Putamen (tissue), 1 donor: ENCODE measurements around the gene GXYLT2.
A peak's percentile ranks its signal among the peaks of the same experiment; 100 is the strongest.

Experiments used
- DNase-seq: peaks from one replicate; pipeline ENCODE4 v3.0.0-alpha.2; 2016; ENCODE audit warnings: low spot score

Gene GXYLT2

DNA sequence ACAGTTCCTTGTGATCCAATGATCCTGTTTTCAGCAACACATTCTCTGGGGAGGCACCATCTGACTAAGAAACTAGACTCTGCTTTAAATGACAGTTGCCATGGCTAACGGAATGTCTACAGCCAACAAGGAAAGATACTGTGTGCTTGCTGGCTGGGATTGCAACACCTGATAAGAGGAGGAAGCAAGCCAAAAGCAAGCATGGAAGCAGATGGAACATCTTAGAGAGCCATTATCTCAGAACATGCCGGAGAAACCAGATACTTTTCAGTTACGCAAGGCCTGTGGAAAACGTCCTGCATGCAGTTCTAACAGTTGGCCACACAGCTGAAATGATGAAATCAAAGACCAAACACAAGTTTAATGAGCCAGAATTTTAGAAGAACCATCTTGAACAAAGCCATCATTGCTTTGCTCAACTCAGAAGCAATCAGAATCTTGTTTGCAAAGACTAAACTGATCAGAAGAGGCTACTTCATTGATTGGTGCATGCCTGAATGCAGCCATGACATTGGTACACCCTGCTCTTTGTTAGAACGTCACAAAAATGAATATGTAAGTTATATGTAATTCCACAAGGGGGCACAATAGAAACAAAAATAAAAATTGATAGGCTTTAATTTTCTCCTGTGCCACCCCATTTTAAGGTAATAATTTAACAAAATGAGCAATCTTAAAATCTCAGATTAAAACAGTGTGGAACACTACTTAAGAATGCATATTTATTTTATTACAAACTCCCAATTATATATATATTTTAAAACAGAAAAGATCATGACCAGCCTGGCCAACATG, 50.8 kb downstream of the GXYLT2 start:
- peak; percentile 51 for DNase-seq

- DNase-seq = no peak
These were observed 53.4 kb downstream of the GXYLT2 start for GRCh38 chr3:72941245-72941644.

- DNase-seq = no peak
These were observed 54.6 kb downstream of the GXYLT2 start for GRCh38 chr3:72942427-72942826.

GRCh38 chr3:72944696-72945095, 56.9 kb downstream of the GXYLT2 start:
- no peak for DNase-seq

- DNase-seq = no peak
These were observed 60.1 kb downstream of the GXYLT2 start for GRCh38 chr3:72947715-72948490.

DNA sequence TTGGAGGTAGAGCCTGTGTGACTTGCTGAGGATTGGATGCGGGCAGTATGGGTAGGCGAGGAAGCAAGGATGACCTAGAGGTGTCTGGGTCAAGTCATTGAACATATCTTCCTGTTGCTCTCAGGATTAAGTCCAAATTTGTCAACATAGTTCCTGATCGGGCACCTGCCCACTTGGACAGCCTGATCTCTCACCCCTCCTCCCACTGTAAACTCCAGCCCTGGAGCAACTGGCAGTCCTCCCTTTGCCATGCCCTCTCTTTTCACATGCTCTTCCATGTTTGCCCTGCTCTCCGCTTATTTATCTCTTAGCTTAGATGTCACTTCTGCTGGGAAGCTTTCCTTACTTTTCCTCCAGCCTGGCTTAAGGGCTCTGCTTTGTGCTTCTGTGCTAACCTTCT, 61.2 kb downstream of the GXYLT2 start:
- DNase-seq = no peak

GRCh38 chr3:72950372-72950771, 62.5 kb downstream of the GXYLT2 start:
- DNase-seq = no peak

DNA sequence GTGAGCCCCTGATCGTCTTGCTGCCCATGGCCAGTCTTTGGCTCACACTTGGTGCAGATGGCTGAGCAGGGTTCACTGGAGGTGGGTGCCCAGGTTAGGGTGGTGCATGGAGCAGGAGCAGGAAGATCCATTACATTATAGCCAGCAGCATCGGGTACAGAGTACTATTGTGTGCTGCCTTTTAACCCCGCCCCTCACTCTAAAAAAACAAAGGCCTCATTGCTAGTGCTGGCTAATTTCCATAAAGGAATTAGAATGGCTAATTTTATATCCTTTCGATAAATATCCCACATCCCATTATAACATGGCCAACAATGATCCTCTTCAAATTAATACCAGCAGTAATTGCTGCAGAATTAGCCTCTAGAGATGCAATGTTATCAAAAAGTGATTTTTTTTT, 63.0 kb downstream of the GXYLT2 start:
- peak; percentile 73 for DNase-seq

GRCh38 chr3:72951259-72951722, 63.4 kb downstream of the GXYLT2 start:
- no peak for DNase-seq

DNA sequence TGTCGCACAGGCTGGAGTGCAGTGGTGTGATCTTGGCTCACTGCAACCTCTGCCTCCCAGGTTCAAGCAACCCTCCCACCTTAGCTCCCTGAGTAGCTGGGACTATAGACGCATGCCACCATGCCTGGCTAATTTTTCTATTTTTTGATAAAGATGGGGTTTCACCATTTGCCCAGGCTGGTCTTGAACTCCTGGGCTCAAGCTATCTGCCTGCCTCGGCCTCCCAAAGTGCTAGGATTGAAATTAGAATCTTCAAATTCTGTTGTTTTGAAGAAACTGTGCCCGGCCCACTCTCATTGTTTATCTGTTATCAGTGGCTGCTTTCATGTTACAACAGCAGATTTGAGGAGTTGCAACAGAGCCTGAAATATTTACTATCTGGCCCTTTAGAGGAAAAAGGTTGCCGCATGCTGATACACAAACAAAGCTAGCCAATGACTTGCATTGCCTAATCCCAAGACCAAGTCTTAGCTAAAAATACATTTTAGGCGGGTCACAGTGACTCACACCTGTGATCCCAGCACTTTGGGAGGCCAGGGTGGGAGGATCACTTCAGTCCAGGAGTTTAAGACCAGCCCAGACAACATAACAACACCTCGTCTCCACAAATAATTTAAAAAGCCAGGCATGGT, 65.6 kb downstream of the GXYLT2 start:
- no peak for DNase-seq

DNA sequence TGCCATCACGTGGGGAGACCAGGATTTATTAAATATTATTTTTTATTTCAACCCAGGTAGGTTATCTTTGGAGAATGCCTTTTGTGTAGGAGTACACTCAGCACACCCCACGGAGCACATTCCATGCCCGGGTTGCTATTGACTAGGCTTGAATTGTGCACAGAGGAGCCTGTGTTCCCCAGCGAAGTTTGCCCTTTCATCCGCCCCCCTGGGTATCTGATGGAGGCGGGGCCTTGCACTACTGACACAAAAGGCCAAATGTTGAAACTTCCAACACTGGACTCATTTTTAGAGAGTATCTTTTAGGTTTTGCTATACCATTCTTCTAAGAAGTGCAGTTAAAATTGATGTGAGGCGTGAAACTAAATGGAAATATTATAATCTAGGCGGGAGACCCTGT, 69.5 kb downstream of the GXYLT2 start:
- DNase-seq = peak; percentile 90

- no peak for DNase-seq
These were observed 71.5 kb downstream of the GXYLT2 start for GRCh38 chr3:72959336-72959735.

- DNase-seq = no peak
These were observed 73.1 kb downstream of the GXYLT2 start for GRCh38 chr3:72960812-72961518.

- no peak for DNase-seq
These were observed 73.9 kb downstream of the GXYLT2 start for GRCh38 chr3:72961752-72962151.

- no peak for DNase-seq
These were observed 74.5 kb downstream of the GXYLT2 start for GRCh38 chr3:72962317-72962716.

GRCh38 chr3:72964633-72965032, 76.8 kb downstream of the GXYLT2 start:
- no peak for DNase-seq

- DNase-seq = no peak
These were observed 80.4 kb downstream of the GXYLT2 start for GRCh38 chr3:72968266-72968664.

GRCh38 chr3:72969766-72970165, 81.9 kb downstream of the GXYLT2 start:
- DNase-seq = no peak

DNA sequence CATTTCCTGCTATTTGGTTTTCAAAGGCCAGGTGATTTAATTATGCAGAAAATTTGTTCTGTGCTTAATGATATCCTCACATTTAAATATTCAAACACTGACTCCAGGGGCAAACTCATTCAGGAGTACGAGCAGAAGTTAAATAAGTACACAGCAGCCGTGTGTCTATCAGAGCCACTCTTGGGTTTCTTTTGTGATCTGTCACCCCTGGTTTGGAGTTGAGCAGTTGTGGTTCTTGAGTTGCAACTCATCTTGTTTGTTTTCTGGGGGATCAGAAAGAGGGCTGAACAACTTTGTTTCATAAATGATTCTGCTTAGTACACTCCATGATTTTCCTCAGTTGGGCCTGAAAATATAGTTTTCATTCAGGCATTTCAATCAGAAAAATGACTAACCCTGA, 83.1 kb downstream of the GXYLT2 start:
- no peak for DNase-seq

DNA sequence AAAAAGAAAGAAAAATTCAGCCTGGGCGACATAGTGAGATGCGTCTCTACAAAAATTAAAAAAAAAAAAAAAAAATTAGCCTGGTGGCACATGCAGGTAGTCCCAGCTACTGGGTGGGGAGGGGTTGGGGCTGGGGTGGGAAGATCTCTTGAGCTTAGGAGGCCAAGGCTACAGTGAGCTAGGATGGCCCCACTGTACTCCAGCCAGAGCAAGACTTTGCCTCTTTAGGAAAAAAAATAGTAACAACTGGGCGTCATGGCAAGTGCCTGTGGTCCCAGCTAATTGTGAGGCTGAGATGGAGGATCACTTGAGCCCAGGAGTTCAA, 84.8 kb downstream of the GXYLT2 start:
- no peak for DNase-seq

GRCh38 chr3:72973031-72973723, 85.3 kb downstream of the GXYLT2 start:
- no peak for DNase-seq

DNA sequence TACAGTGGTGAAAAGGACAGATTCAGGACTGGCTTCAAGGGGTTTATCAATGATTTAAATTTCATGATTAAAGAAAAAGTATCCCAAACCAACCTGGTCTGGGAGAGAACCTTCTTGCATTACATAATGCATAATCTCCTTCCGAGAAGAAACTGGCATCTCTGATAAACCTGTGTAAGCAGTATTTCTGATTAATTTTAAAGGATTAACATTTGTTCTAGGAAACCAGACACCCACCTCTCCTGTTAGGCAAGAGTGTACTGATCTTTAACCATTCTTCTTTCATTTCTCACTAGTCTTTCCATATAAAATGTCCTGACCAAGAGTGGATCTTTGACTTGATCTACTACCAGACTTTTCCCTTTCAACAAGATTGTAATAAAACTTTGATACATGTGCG, 85.9 kb downstream of the GXYLT2 start:
- no peak for DNase-seq
